ENCODE results near the gene SUPT3H. TPM values are rescaled to one million over a fixed set of nuclear protein-coding genes. Genes with fewer than 3 reads are reported as not detected.

The SUPT3H gene
- polyA plus RNA-seq, 1 donor (not counting 4 experiments of a cell fraction or from before 2014, with no cell fraction given): 7.6 TPM

DNA sequence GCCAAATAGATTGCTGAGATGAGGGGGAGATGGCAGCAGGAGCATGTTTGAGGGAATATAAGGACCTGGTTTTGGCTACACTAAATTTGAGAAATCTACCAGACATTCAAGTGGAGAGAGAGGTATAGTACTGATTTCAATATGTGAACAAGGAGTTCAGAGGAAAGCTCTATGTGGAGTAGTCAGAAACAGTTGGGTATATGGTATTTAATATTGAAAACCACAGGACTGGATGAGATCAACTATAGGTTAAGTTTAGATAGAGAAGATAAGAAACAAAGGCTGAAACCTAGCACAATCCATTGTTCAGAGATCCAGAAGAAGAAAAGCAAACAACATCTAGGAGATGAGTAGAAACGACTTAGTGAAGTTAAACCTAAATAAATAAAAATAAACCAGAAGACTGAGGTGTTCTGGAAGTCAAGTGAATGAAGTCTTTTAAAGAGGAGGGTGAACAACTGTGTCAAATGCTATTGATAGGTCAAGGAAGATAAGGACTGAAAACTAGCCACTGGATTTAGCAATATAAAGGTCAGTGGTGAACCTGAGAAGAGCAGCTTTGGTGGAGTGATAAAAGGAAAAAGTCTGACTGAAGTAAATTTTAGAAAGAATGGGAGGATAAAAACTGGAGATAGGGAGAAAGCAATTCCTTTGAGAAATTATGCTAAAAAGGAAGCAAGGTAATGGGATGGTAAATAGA, 170.8 kb downstream of the SUPT3H start:
- FAIRE-seq: no peak
- dilution Hi-C loops (cut with MboI; ENCODE audit: extremely low pct_ligation_motif_present, low sequenced_read_pairs): no loop called here

DNA sequence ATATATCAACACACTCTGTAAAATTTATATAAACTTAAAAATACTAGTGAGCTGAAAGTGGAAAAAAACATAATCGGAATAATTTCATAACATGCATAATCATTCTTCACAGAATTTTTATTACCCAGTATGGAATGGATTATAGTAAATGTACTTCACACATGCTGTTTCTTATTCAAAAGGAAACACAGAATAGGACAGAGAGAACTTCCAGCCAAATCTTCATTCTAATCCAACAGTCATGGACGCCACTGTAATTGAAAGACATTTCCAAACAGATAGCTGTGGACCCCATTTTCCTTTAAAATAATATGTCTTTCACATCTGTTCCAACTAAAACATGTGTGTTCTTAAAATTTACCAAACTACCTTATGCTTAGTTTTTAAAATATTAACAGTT, 176.2 kb downstream of the SUPT3H start:
- H3K4me3 ChIP-seq (ENCODE audit: control insufficient read depth in 2 of 3, extremely low read depth in 1 of 3, insufficient read depth in 2 of 3, low read depth in 1 of 3, low read length in 3 of 3): no peak overlapping the region
- FAIRE-seq (no peak), DNase-seq (ENCODE audit: low read depth, low spot score) (no peak)
- H3K4me2 ChIP-seq (ENCODE audit: control insufficient read depth, extremely low read depth, insufficient read depth, low read depth, low read length): no peak overlapping the region
- no peaks in the 10 kb centered on the region for H3K9me1 ChIP-seq (ENCODE audit: control insufficient read depth, extremely low read depth, insufficient read depth, low read length)
- no peaks in the 10 kb centered on the region for H3K27me3 ChIP-seq (ENCODE audit: control insufficient read depth, extremely low read depth, insufficient read depth, low read length)
- H3K79me2 ChIP-seq (ENCODE audit: control insufficient read depth, insufficient read depth, low read length): no peaks in the 10 kb centered on the region
- no peaks in the 10 kb centered on the region for H3K9me3 ChIP-seq (ENCODE audit: control insufficient read depth, low read depth, low read length)
- no peaks in the 10 kb centered on the region for H4K20me1 ChIP-seq (ENCODE audit: control insufficient read depth, extremely low read depth, insufficient read depth, low read length)
- H3K27ac ChIP-seq (ENCODE audit: control insufficient read depth, insufficient read depth, low read length): no peak overlapping the region
- dilution Hi-C loops (cut with MboI; ENCODE audit: extremely low pct_ligation_motif_present, low sequenced_read_pairs): no loop called here
- TF ChIP-seq, protein P1, sequence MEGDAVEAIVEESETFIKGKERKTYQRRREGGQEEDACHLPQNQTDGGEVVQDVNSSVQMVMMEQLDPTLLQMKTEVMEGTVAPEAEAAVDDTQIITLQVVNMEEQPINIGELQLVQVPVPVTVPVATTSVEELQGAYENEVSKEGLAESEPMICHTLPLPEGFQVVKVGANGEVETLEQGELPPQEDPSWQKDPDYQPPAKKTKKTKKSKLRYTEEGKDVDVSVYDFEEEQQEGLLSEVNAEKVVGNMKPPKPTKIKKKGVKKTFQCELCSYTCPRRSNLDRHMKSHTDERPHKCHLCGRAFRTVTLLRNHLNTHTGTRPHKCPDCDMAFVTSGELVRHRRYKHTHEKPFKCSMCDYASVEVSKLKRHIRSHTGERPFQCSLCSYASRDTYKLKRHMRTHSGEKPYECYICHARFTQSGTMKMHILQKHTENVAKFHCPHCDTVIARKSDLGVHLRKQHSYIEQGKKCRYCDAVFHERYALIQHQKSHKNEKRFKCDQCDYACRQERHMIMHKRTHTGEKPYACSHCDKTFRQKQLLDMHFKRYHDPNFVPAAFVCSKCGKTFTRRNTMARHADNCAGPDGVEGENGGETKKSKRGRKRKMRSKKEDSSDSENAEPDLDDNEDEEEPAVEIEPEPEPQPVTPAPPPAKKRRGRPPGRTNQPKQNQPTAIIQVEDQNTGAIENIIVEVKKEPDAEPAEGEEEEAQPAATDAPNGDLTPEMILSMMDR (optimal IDR thresholded peaks at IDR 0.05 in 1 of 3, IDR thresholded peaks at IDR 0.05 in 1 of 3, conservative IDR thresholded peaks at IDR 0.05 in 1 of 3; ENCODE audit: extremely low read depth in 1 of 3, insufficient read depth in 2 of 3, low read length in 3 of 3): no peak
- no peak for TF ChIP-seq EZH2 (IDR thresholded peaks at IDR 0.05; ENCODE audit: low read length)
- H2AFZ ChIP-seq (ENCODE audit: control insufficient read depth, low read length): no peak overlapping the region
- no peaks in the 10 kb centered on the region for H3K4me1 ChIP-seq (ENCODE audit: control insufficient read depth, extremely low read depth, insufficient read depth, low read length)
- H3K9ac ChIP-seq (ENCODE audit: control insufficient read depth, extremely low read depth, insufficient read depth, low read length): no peak overlapping the region
- no peaks in the 10 kb centered on the region for H3K36me3 ChIP-seq (ENCODE audit: control insufficient read depth in 2 of 2, extremely low read depth in 1 of 2, insufficient read depth in 2 of 2, low read length in 2 of 2)

More for the DNA sequence above, 170.8 kb downstream of the SUPT3H start:
- Histone ChIP-seq H3K79me2 (ENCODE audit: control insufficient read depth, insufficient read depth, low read length) (no peaks in the 10 kb centered on the region), H3K36me3 (ENCODE audit: control insufficient read depth in 2 of 2, extremely low read depth in 1 of 2, insufficient read depth in 2 of 2, low read length in 2 of 2) (no peaks in the 10 kb centered on the region), H2AFZ (ENCODE audit: control insufficient read depth, low read length) (no peak overlapping the region), H4K20me1 (ENCODE audit: control insufficient read depth, extremely low read depth, insufficient read depth, low read length) (no peaks in the 10 kb centered on the region), H3K27me3 (ENCODE audit: control insufficient read depth, extremely low read depth, insufficient read depth, low read length) (no peaks in the 10 kb centered on the region), H3K9me1 (ENCODE audit: control insufficient read depth, extremely low read depth, insufficient read depth, low read length) (no peaks in the 10 kb centered on the region), H3K9ac (ENCODE audit: control insufficient read depth, extremely low read depth, insufficient read depth, low read length) (no peak overlapping the region), H3K4me1 (ENCODE audit: control insufficient read depth, extremely low read depth, insufficient read depth, low read length) (no peaks in the 10 kb centered on the region), H3K27ac (ENCODE audit: control insufficient read depth, insufficient read depth, low read length) (no peak overlapping the region), H3K9me3 (ENCODE audit: control insufficient read depth, low read depth, low read length) (no peaks in the 10 kb centered on the region), H3K4me3 (ENCODE audit: control insufficient read depth in 2 of 3, extremely low read depth in 1 of 3, insufficient read depth in 2 of 3, low read depth in 1 of 3, low read length in 3 of 3) (no peak overlapping the region), H3K4me2 (ENCODE audit: control insufficient read depth, extremely low read depth, insufficient read depth, low read depth, low read length) (no peak overlapping the region)
- no peak for TF ChIP-seq EZH2 (IDR thresholded peaks at IDR 0.05; ENCODE audit: low read length)
- TF ChIP-seq, protein P1 (optimal IDR thresholded peaks at IDR 0.05 in 1 of 3, IDR thresholded peaks at IDR 0.05 in 1 of 3, conservative IDR thresholded peaks at IDR 0.05 in 1 of 3; ENCODE audit: extremely low read depth in 1 of 3, insufficient read depth in 2 of 3, low read length in 3 of 3): no peak
- DNase-seq (ENCODE audit: low read depth, low spot score): no peak
